OCI-LY7 (cell line): ENCODE data around the gene ZBTB44.

Source experiments
- EZH2phosphoT487 ChIP-seq: fragments of 200-600 bp; sonication (generic); IDR thresholded peaks from 2 replicates; pipeline ENCODE4 v1.6.1; 2018; ENCODE audit warnings: low read depth, borderline replicate concordance, mild to moderate bottlenecking, mixed run types, antibody characterized with exemption, low read length, moderate library complexity, mixed read lengths
- TF ChIP-seq, protein P1 (sequence below): fragments of 200-600 bp; sonication (generic); conservative IDR thresholded peaks from 2 replicates; pipeline ENCODE4 v1.5.1; 2014; ENCODE audit warnings: mild to moderate bottlenecking, antibody characterized with exemption, low read length, moderate library complexity, mixed read lengths

DNA sequence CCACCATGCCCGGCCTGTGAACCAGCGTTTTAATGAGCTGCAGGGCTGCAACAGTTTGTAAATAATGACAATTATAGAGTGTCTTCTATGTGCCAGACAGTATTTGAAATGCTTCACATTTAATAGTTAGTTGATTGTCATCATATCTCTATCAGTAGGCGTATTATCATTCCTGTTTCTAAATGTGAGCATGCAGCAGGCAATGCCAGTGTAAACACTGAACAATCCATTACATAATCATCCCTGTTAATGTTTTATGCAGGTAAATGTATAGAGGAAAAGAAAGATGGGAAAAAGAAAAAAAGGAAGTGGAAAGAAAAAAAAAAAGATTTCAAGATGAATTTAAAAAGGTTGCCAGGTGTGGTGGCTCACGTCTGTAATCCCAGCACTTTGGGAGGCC is 52.3 kb downstream of the ZBTB44 start:
- TF ChIP-seq, protein P1, sequence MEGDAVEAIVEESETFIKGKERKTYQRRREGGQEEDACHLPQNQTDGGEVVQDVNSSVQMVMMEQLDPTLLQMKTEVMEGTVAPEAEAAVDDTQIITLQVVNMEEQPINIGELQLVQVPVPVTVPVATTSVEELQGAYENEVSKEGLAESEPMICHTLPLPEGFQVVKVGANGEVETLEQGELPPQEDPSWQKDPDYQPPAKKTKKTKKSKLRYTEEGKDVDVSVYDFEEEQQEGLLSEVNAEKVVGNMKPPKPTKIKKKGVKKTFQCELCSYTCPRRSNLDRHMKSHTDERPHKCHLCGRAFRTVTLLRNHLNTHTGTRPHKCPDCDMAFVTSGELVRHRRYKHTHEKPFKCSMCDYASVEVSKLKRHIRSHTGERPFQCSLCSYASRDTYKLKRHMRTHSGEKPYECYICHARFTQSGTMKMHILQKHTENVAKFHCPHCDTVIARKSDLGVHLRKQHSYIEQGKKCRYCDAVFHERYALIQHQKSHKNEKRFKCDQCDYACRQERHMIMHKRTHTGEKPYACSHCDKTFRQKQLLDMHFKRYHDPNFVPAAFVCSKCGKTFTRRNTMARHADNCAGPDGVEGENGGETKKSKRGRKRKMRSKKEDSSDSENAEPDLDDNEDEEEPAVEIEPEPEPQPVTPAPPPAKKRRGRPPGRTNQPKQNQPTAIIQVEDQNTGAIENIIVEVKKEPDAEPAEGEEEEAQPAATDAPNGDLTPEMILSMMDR = no peak
- no peak for TF ChIP-seq EZH2phosphoT487
